NCI-H2227 (cell line): ENCODE measurements around the gene FAT1.
A peak's percentile ranks its signal among the peaks of the same experiment; 100 is the strongest.

Source experiments
- DNase-seq: peaks from one replicate; lab custom pipeline; 2025; ENCODE audit not compliant: unreplicated experiment; lab: John Stamatoyannopoulos, UW

The FAT1 gene

GRCh38 chr4:186752325-186752724, 28.7 kb upstream of the FAT1 start:
- DNase-seq, result no peak

DNA sequence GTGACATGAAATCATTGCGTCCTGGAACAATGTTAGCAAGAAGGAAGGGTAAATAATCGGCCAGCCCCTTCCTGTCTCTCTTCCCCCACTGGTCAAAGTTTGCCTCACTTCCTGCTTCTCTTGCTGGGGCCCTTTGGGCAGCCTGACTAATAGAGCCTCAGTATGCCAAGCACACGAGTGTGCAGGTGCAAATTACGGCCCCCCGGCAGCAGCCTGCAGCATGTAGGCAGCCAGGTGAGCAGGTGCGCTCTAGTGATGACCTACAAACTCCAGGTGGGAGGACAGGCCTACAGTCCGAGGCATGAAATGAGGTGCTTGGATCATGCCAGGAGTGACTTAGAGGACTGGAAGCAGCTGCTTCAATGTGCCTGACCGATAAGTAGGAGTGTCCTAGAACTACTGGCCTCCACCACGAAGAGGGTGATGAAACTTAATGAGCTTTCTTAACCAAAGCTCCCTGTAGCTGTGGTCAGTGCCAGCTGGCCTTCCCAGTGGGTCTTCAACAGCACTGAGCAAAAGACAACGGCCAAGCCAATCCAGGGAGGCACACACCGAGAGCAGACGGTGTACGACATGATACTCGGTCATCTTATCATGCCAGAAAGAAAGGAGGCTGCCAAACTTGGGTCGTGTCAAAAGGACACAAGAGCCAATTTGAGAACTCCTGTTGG, 26.1 kb upstream of the FAT1 start:
- DNase-seq, result no peak

DNA sequence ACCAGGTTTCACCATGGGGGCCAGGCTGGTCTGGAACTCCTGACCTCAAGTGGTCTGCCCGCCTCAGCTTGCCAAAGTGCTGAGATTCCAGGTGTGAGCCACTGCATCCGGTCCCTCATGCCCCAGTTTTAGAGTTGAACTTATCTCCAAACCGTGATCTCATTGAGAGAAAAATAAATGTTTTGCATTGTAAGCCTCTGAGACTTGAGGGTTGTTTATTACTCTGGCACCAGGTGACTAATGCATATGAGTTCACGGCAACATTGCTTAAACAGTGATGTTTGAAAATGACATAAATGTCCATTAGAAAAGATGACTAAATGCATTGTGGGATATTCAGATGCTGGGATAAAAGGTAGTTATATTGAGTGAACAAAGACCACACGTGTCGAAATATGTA, 22.9 kb upstream of the FAT1 start:
- DNase-seq, result no peak

- DNase-seq, result no peak
Observed at GRCh38 chr4:186743261-186743660, 19.6 kb upstream of the FAT1 start.

DNA sequence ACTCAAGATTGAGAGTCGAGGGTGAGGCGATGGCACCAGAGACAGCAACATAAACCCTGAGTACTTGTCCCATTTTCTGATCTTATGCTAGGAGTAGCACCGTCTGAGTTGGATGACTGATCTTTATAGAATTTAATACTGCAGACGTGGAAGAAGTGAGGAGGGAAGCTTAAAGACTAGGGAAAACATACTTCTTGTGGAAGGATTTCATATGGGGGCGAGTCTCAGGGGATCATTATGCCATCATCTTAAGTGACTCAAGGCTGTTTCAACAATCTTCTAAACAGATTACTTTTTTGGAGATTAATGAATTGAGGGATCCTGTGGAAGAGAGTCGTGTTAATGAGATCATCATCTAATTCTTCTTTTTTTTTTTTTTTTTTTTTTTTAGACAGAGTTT, 17.2 kb upstream of the FAT1 start:
- no peak for DNase-seq

GRCh38 chr4:186739802-186740434, 16.3 kb upstream of the FAT1 start:
- DNase-seq, result no peak

DNA sequence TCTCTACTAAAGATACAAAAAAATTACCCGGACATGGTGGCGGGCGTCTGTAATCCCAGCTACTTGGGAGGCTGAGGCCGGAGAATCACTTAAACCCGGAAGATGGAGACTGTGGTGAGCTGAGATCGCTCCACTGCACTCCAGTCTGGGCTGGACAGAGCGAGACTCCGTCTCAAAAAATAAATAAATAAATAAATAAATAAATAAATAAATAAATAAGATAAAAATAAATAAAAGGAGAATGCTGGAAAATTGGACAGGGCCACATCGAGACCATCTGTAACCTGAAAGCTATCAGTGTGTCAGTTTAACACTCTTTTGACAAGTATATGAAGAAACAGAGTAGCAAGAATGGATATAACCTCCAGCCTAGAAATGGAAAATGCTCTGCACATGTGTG, 15.7 kb upstream of the FAT1 start:
- no peak for DNase-seq

- no peak for DNase-seq
Observed at GRCh38 chr4:186738421-186738820, 14.8 kb upstream of the FAT1 start.

- no peak for DNase-seq
Observed at GRCh38 chr4:186737427-186737826, 13.8 kb upstream of the FAT1 start.

DNA sequence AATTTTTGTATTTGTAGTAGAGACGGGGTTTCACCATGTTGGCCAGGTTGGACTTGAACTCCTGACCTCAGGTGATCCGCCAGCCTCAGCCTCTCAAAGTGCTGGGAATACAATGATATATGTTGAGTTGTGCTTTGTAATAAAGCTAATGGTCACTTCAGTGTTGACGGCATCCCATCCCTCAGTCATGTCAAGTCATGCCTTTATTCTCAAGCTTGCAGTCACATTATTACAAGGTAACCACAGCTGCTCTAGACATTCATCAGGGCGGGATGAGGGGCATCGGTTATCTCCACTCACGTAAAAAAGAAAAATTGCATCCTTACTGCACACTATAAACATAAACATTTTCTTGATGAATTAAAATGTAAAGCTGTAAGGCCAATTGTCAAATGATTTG, 12.8 kb upstream of the FAT1 start:
- DNase-seq, result no peak

GRCh38 chr4:186734251-186734650, 10.6 kb upstream of the FAT1 start:
- no peak for DNase-seq

DNA sequence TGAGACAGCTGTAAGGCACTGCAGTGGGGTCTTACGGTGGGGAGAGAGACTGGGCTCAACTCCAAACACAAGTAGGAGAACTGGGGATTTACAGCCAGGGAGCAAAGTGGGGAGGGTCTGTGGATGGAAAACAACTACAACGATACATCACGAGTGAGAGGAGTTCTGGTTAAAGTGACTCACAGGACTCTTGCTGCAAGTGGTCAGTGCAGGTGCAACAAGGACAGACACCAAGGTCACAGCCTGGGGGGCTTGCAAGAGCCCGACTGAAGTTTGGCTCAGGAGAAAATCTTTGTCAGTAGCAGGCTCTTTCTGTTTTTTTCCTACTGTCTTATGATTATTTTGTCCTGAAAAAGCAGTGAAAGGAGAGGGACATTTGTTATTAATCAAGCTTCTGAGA, 10.1 kb upstream of the FAT1 start:
- DNase-seq, result no peak

DNA sequence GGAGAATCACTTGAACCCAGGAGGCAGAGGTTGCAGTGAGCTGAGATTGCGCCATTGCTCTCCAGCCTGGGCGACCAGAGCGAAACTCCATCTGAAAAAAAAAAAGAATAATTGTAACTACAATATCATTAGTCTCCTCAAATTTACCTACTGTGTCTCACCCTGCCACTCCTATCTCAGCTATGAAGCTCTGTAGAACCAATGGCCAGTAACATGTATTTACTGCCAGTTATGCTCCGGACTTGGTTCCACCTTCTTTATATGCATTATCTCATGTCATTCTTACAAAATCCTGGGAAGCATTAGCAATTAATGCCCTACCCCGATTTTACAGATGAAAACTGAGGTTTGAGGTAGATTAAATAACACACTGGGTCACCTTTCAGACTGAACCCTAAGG, 7.0 kb upstream of the FAT1 start:
- no peak for DNase-seq

DNA sequence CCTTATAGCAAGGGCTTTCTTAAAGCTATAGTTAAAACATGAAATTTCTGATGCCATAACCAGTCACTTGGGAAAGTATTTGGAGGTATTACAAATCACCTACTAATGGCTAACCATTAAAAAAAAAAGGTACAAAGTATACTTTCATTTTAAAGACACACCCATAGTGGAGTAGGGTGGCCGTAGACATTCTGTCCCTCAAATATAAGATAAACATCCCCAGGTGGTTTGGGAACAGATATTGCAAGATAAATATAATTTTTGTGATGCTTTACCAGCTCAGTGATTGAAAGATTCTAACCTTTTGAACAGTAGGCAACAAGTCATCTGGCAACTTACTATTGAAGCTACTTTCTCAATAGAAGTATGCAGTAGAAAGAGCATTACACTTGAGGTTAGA, 6.2 kb upstream of the FAT1 start:
- DNase-seq, result no peak

- DNase-seq, result no peak
Observed at GRCh38 chr4:186728631-186729271, 5.1 kb upstream of the FAT1 start.

DNA sequence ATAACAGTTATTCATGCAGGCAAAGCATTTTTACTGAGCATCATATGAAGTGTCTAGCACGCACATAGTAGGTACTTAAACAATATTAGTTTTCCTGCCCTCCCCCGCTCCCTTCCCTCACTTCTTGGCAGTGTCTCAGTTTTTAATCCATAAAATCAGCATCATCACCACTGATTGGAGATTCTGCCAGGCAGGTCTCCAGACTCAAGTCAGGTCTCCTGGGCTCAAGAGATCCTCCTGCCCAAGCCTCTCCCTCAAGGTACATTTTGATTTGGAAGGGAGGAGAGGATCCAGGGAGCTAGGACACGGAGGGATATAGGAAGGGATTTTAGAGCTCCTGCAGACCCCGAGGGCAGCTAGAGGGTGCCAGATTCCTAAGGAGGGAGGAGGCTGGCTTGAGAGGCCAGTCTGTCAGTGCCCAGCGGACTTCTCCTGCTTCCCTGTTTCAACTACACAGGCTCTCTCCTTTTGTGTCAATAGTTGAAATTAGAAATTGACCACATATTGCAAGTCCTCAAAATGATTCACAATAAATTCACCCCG, 4.4 kb upstream of the FAT1 start:
- DNase-seq, result no peak

- no peak for DNase-seq
Observed at GRCh38 chr4:186727169-186727976, 3.7 kb upstream of the FAT1 start.

DNA sequence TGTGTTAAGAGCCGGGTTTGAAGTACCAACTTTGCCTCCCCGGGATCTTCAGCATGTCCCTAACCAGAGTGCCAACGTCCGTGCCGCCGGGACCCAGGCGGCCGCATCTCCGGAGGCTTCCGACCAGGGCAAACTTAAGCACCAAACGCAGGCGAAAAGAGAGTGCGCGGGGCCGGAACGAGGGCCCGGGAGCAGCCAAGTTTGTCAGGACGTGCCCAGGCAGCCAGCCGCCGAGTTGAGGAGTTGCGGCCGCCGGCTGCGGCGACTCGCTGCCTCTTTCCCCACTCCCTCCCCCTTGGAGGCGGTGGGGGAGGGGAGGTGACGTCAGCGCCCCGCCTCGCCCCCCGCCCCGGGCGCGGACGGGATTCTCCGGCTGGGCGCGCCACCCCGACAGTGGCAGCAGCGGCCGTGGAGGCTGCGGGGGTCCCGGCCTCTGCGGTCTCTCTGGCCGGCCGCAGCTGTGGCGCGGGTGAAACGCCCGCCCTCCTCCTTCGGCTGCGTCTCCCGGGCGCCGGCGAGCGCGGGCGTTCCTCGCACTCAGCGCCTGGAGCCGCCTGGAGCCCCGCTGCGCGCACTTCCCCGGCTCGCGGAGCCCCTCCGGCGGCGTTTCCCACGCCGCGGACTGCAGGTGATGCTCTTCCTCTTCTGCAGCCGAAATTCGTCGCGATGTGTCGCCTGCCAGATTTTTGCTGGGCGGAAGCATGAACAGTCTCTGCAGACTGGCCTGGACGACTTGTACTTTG, 2.9 kb upstream of the FAT1 start:
- peak; percentile 13 for DNase-seq

- DNase-seq, result no peak
Observed at GRCh38 chr4:186725469-186726425, 2.1 kb upstream of the FAT1 start.
